Common myeloid progenitor, CD34-positive (primary cell): ENCODE results near the gene CCDC183.

Experiments
- CTCF ChIA-PET: fragments of 350-600 bp; sonication (Branson Sonifier 250); formaldehyde crosslinking; loops from one replicate; lab custom pipeline; 2021; ENCODE audit warnings: antibody characterized with exemption; lab: Charles Lee
- POLR2A ChIA-PET: fragments of 350-600 bp; sonication (Branson Sonifier 250); formaldehyde crosslinking; loops from one replicate; lab custom pipeline; 2021; ENCODE audit warnings: antibody characterized with exemption; lab: Charles Lee
- DNase-seq, 3 donors: peaks; one replicate each; pipeline versions ENCODE4 v3.0.0 to v3.0.0-alpha.2; 2013
- H3K27ac ChIP-seq, 2 experiments: 1 replicate in 1 of 2; 2 replicates in 1 of 2; pipeline ENCODE4 v1.7.0; 2013; ENCODE audit warnings: inconsistent platforms in 2 of 2, low read length in 2 of 2, mild to moderate bottlenecking in 2 of 2, low read depth in 1 of 2, moderate library complexity in 1 of 2; ENCODE audit not compliant: severe bottlenecking in 2 of 2, insufficient read depth in 1 of 2, poor library complexity in 1 of 2
- H3K27me3 ChIP-seq, 5 experiments: replicated peaks in 2 of 5; 1 replicate in 3 of 5; 2 replicates in 2 of 5; pipeline versions ENCODE4 v1.6.1 to v1.7.0; 2013; ENCODE audit warnings: low read length in 4 of 5, mild to moderate bottlenecking in 2 of 5, moderate library complexity in 2 of 5, inconsistent platforms in 1 of 5; ENCODE audit not compliant: insufficient read depth in 5 of 5, control insufficient read depth in 4 of 5
- H3K36me3 ChIP-seq, 4 experiments: 1 replicate in 2 of 4; 2 replicates in 2 of 4; pipeline versions ENCODE4 v1.6.1 to v1.7.0; 2013; ENCODE audit warnings: low read length in 3 of 4, control low read depth in 1 of 4, mild to moderate bottlenecking in 1 of 4; ENCODE audit not compliant: control insufficient read depth in 4 of 4, insufficient read depth in 4 of 4
- H3K4me1 ChIP-seq, 4 experiments: 1 replicate in 3 of 4; 2 replicates in 1 of 4; pipeline versions ENCODE4 v1.6.1 to v1.7.1; 2013; ENCODE audit warnings: low read length in 3 of 4, mild to moderate bottlenecking in 3 of 4, control low read depth in 1 of 4, inconsistent platforms in 1 of 4, moderate library complexity in 1 of 4; ENCODE audit not compliant: control insufficient read depth in 4 of 4, insufficient read depth in 4 of 4; ENCODE audit errors: control extremely low read depth in 1 of 4
- H3K4me3 ChIP-seq, 7 experiments: 1 replicate in 4 of 7; 2 replicates in 3 of 7; pipeline versions ENCODE4 v1.5.1 to v1.7.0; 2013; ENCODE audit warnings: mild to moderate bottlenecking in 7 of 7, low read length in 6 of 7, moderate library complexity in 6 of 7, inconsistent platforms in 2 of 7, low read depth in 2 of 7, control low read depth in 1 of 7; ENCODE audit not compliant: insufficient read depth in 4 of 7, control insufficient read depth in 1 of 7; ENCODE audit errors: extremely low read depth in 1 of 7
- H3K9me3 ChIP-seq, 5 experiments: 1 replicate in 4 of 5; 2 replicates in 1 of 5; pipeline versions ENCODE4 v1.6.1 to v1.7.1; 2013; ENCODE audit warnings: low read length in 4 of 5, mild to moderate bottlenecking in 2 of 5, inconsistent platforms in 1 of 5, low read depth in 1 of 5, moderate library complexity in 1 of 5; ENCODE audit not compliant: control insufficient read depth in 4 of 5, insufficient read depth in 2 of 5; ENCODE audit errors: control extremely low read depth in 1 of 5
- WGBS: methylation state at CpG from one replicate; pipeline ENCODE4 v1.1.5; 2013; ENCODE audit not compliant: insufficient coverage; 5-methylcytosine and 5-hydroxymethylcytosine counted together

CCDC183 gene

DNA sequence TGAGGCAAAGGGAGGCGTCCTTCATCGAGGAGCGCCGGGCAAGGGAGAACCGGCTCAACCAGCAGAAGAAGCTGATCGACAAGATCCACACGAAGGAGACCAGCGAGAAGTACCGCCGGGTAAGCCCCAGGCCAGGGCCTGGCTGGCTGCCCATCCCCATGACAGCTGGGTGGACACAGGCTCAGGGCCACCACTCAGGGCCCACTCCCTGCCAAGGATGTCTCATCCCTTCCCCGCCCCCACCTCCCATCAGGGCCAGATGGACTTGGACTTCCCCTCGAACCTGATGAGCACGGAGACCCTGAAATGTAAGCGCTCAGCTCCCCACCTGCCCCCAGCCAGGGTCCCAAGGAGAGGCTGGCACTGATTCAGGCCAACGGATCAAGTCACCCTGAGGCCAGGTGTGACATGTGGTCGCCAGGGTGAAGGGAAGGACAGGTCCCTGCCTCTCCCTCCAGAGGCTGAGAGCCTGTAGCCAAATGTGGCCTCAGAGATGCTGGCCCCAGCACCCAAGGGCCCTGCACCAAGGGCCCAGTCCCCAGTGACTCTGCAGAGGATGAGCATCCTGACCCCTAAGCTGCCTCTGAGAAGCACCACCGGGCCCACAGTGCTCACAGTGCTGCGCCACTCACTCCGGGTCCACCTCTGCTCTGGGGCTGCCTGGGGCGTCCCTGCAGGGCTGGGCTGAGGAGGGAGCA, 8.5 kb downstream of the CCDC183 start:
- Histone ChIP-seq H3K9me3 (no peaks in the 10 kb centered on the region), H3K36me3 (peaks cover 0 to 17% (median 2%) of the 10 kb centered on the region in 4 experiments), H3K27me3 (peaks cover 0 to 2% (median 0%) of the 10 kb centered on the region in 5 experiments), H3K27ac (no peak overlapping the region), H3K4me3 (no peak overlapping the region), H3K4me1 (peaks cover 5 to 50% (median 36%) of the 10 kb centered on the region in 4 experiments)
- CTCF ChIA-PET = interaction anchor here (0.6 to 2.6 kb wide), 6 partner anchors 11 to 230 kb away, joined by 3 to 10 read pairs (median 4); no protein-coding TSS in a partner anchor
- DNase-seq = no peak
- 97% methylated on average over 20 of the region's 20 CpGs for WGBS
- POLR2A ChIA-PET = no interaction called here

- no peak overlapping the region for H3K4me3 ChIP-seq
- no peak for DNase-seq
- H3K27me3 ChIP-seq = peaks cover 0 to 2% (median 0%) of the 10 kb centered on the region in 5 experiments
- ChIA-PET POLR2A (no interaction called here), CTCF (interaction anchor here (1.4 to 2.6 kb wide), 4 partner anchors 13 to 230 kb away, joined by 5 to 10 read pairs (median 6); partner anchors contain the start of gene AJM1)
- WGBS = over 99% methylated on average over 12 of the region's 12 CpGs
- no peak overlapping the region for H3K27ac ChIP-seq
- H3K36me3 ChIP-seq = peaks cover 0 to 22% (median 3%) of the 10 kb centered on the region in 4 experiments
- peaks cover 5 to 50% (median 34%) of the 10 kb centered on the region in 4 experiments for H3K4me1 ChIP-seq
- H3K9me3 ChIP-seq = no peaks in the 10 kb centered on the region
Measured at GRCh38 chr9:136805207-136805740, 9.1 kb downstream of the CCDC183 start.

DNA sequence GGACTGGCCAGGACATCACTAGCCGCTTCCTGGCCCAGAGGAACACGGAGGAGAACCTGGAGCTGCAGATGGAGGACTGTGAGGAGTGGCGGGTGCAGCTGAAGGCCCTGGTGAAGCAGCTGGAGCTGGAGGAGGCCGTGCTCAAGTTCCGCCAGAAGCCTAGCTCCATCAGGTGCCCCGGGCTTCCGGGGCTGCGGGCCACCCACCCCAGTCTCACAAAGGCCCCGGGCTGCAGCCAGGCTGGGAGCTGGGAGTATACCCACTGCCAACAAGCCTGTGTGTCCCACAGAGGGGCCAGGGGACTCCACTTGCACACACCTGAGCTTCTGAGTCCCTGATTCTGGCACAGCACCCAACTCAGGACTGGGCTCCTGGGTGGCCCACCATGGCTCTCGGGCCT, 9.9 kb downstream of the CCDC183 start:
- POLR2A ChIA-PET = no interaction called here
- DNase-seq = no peak
- Histone ChIP-seq H3K4me1 (peaks cover 5 to 42% (median 26%) of the 10 kb centered on the region in 4 experiments), H3K9me3 (no peaks in the 10 kb centered on the region), H3K36me3 (peaks cover 0 to 22% (median 3%) of the 10 kb centered on the region in 4 experiments), H3K27ac (no peak overlapping the region), H3K4me3 (no peak overlapping the region), H3K27me3 (peaks cover 0 to 2% (median 0%) of the 10 kb centered on the region in 5 experiments)
- WGBS = 93% methylated on average over 7 of the region's 10 CpGs
- CTCF ChIA-PET = interaction anchor here (1.4 to 2.6 kb wide), 4 partner anchors 14 to 229 kb away, joined by 5 to 10 read pairs (median 6); partner anchors contain the start of gene AJM1

DNA sequence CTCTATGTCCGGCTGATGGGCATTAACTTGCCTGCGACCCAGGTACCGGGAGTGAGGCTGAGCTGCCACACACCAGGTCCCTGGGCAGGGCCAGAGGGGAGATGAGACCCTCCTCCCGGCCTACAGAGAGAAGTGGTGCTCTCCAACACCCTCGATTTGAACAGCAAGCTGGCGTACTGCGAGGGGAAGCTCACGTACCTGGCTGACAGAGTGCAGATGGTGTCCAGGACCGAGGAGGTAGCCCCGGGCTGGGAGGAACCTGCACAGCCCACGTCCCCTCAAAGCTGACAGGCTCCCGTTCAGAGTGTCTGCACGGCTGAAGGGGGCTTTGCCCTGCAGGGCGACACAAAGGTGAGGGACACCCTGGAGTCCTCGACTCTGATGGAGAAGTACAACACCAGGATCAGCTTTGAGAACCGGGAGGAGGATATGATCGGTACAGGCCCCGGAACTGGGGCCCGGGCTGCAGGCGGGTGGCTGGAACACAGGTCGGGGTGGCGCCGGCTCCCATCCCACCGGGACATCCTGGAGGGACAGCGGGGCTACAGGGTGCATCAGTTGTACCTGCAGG, 10.6 kb downstream of the CCDC183 start:
- Histone ChIP-seq H3K36me3 (peaks cover 0 to 24% (median 3%) of the 10 kb centered on the region in 4 experiments), H3K27me3 (peaks cover 0 to 2% (median 0%) of the 10 kb centered on the region in 5 experiments), H3K4me3 (peak overlapping the region in 6 of 7 experiments; percentile 84 to 93 (median 91)), H3K9me3 (no peaks in the 10 kb centered on the region), H3K4me1 (peaks cover 5 to 36% (median 21%) of the 10 kb centered on the region in 4 experiments), H3K27ac (peak overlapping the region in 1 of 2 experiments; percentile 74)
- POLR2A ChIA-PET = interaction anchor here (1.1 kb wide), 1 partner anchor 48 kb away, joined by 3 read pairs; no protein-coding TSS in a partner anchor
- WGBS = 91% methylated on average over 25 of the region's 25 CpGs
- CTCF ChIA-PET = interaction anchor here (0.8 to 2.6 kb wide), 6 partner anchors 11 to 228 kb away, joined by 3 to 10 read pairs (median 4); partner anchors contain the start of genes AJM1 and CCDC183
- no peak for DNase-seq

DNA sequence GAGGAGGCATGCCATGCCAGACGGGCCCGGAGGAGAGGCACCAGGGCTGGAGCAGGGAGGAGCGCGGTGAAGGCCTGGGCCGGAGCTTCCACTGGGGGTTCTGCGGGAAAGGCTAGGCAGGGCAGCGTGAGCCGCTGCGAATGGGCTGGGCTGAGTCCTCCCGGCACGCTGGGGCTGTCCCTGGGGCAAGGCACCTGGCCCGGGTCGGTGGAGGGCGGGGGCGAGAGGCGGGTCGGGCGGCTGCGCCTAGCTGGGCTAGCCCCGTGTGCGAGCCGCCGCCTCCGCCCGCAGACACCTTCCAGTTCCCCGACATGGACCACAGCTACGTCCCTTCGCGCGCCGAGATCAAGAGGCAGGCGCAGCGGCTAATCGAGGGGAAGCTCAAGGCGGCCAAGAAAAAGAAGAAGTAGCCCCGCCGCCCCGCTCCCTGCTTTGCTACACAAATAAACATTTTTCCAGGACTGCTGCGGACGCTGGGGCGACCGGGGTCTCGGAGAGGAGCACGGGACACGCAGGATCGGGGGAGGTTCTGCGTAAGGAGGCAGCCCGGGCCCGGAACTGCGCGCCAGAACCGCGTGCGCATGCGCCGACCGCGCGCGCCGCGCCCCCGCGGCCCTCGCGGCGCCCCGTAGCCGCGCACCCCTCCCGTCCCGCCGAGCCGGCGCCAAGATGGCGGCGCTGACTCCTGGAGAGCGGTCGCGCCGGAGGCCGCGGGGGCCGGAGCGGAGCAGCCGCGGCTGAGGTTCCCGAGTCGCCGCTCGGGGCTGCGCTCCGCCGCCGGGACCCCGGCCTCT, 11.3 kb downstream of the CCDC183 start, which contains the start of gene RABL6:
Gene RABL6 (plus strand): TSS at position 668 of the 794 bp plus-strand sequence. CDS start 249 bp downstream, outside the sequence.
- H3K36me3 ChIP-seq = peaks cover 0 to 29% (median 4%) of the 10 kb centered on the region in 4 experiments
- peaks cover 0 to 1% (median 0%) of the 10 kb centered on the region in 5 experiments for H3K27me3 ChIP-seq
- peak; percentile 72 to 87 (median 85) for DNase-seq
- CTCF ChIA-PET = interaction anchor here (0.8 to 3.3 kb wide), 8 partner anchors 12 to 228 kb away, joined by 3 to 10 read pairs (median 5); partner anchors contain the start of genes AJM1 and CCDC183
- under 1% methylated on average over 74 of the region's 96 CpGs for WGBS
- H3K4me3 ChIP-seq = peak within 1 kb of the TSS; percentile 83 to 93 (median 91)
- POLR2A ChIA-PET = interaction anchor here (1.1 kb wide), 1 partner anchor 47 kb away, joined by 3 read pairs; no protein-coding TSS in a partner anchor
- H3K9me3 ChIP-seq = no peaks in the 10 kb centered on the region
- peak within 1 kb of the TSS in 1 of 2 experiments; percentile 74 for H3K27ac ChIP-seq
- H3K4me1 ChIP-seq = peaks cover 5 to 36% (median 22%) of the 10 kb centered on the region in 4 experiments
